Activated CD4-positive, alpha-beta T cell treated with anti-CD3 and anti-CD28 coated beads for 36 hours (primary cell): ENCODE measurements around the gene CASP3. TPM values are rescaled to one million over a fixed set of nuclear protein-coding genes. Genes with fewer than 3 reads are reported as not detected.
"Not testable (repeated sequence)": the region's sequence is repeated elsewhere in the genome, so short reads cannot be mapped to it uniquely, and the experiment has no call there.

Source experiments
- ATAC-seq: fragments of 200-7000 bp; cut with Tn5 transposase; one replicate; pipeline ENCODE4 v1.10.0; 2021; ENCODE audit warnings: mild to moderate bottlenecking, moderate library complexity
- CTCF ChIA-PET: fragments of 350-600 bp; sonication (Branson Sonifier 250); formaldehyde crosslinking; loops from one replicate; lab custom pipeline; 2021; ENCODE audit warnings: antibody characterized with exemption; lab: Charles Lee
- POLR2A ChIA-PET: fragments of 350-600 bp; sonication (Branson Sonifier 250); formaldehyde crosslinking; loops from one replicate; lab custom pipeline; 2021; ENCODE audit warnings: antibody characterized with exemption, inconsistent platforms; lab: Charles Lee
- DNase-seq: peaks from one replicate; pipeline ENCODE4 v3.0.0-alpha.2; 2020
- H3K27ac Mint-ChIP-seq: one replicate; pipeline ENCODE4 v1.8.0; 2021; ENCODE audit warnings: mixed read lengths
- H3K27me3 Mint-ChIP-seq: one replicate; pipeline ENCODE4 v1.8.0; 2021; ENCODE audit warnings: mixed read lengths
- H3K36me3 Mint-ChIP-seq: one replicate; pipeline ENCODE4 v1.8.0; 2021; ENCODE audit warnings: low read depth, mixed read lengths
- H3K4me1 Mint-ChIP-seq: one replicate; pipeline ENCODE4 v1.8.0; 2021; ENCODE audit warnings: mixed read lengths
- H3K4me3 Mint-ChIP-seq: one replicate; pipeline ENCODE4 v1.8.0; 2021; ENCODE audit warnings: mild to moderate bottlenecking, moderate library complexity, mixed read lengths
- H3K9me3 Mint-ChIP-seq: one replicate; pipeline ENCODE4 v1.8.0; 2021; ENCODE audit warnings: low read depth, mixed read lengths
- intact Hi-C, 2 experiments: fragments of 100-400 bp; cut with DNase I in 1 of 2; cut with micrococcal nuclease in 1 of 2; formaldehyde crosslinking; loops; one replicate each; pipeline versions ENCODE4 v1.14.2 to v1.15.1; 2022 to 2024; cut with DNase I, micrococcal nuclease
- total RNA-seq, 2 experiments: library from RNA; stranded (reverse); gene quantifications; one replicate each; pipeline ENCODE4 v1.2.3, GENCODE V29; 2021

CASP3 gene
- total RNA-seq, 2 experiments from 2014 or later = 44.3 to 65.7 TPM

DNA sequence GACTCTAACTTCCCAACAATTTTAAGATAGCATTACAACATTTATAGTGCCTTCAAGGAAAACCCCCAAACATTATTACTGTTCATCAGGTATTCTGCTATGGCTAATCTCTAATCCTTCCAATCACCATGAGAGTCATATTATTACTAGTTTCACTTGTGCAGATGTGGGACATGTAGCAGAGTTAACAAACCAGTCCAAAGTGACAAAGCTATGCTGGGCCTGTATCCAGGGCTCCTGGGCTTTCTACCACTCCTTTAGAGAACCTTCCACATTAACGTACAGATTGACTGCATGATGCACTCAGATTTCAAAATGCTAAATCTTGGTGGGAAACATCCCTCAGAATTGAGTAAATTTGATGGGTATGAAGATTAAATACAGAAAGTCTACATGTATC, 16.4 kb downstream of the CASP3 start:
- Mint-ChIP-seq H3K4me1 (peaks cover 9% of the 10 kb centered on the region), H3K27me3 (no peaks in the 10 kb centered on the region), H3K36me3 (peaks cover 72% of the 10 kb centered on the region), H3K4me3 (no peak overlapping the region), H3K27ac (no peak overlapping the region), H3K9me3 (no peaks in the 10 kb centered on the region)
- intact Hi-C loops = no loop called here
- POLR2A ChIA-PET = no interaction called here
- CTCF ChIA-PET = interaction anchor here (1.1 kb wide), 1 partner anchor 12 kb away, joined by 4 read pairs; no protein-coding TSS in a partner anchor
- no peak for DNase-seq
- no peak for ATAC-seq

DNA sequence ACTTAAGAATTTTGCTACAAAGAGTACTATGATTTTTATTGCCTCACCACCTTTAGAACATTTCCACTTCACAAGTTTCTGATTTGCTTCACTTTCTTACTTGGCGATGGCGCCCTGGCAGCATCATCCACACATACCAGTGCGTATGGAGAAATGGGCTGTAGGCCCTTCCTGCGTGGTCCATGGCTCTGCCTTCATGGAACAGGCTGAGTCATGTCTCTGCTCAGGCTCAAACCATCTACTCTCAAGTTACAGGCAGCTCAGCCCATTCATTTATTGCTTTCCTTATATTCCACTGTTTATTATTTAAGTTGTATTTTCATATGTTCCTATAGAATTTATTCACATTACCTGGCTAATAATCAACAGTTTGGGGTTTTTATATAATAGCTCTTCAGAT, 21.1 kb downstream of the CASP3 start:
- Mint-ChIP-seq H3K36me3 (peaks cover 69% of the 10 kb centered on the region), H3K9me3 (no peaks in the 10 kb centered on the region), H3K27me3 (no peaks in the 10 kb centered on the region), H3K4me1 (peaks cover 48% of the 10 kb centered on the region), H3K27ac (peak overlapping the region; percentile 2), H3K4me3 (no peak overlapping the region)
- intact Hi-C loops = loop anchor here in 1 of 2 experiments (5.0 kb wide), 2 partner anchors 151 to 361 kb away; no protein-coding TSS in a partner anchor
- DNase-seq (peak; percentile 17), ATAC-seq (peak; percentile 31)
- ChIA-PET CTCF (interaction anchor here (0.8 kb wide), 1 partner anchor 39 kb away, joined by 4 read pairs; no protein-coding TSS in a partner anchor), POLR2A (no interaction called here)

DNA sequence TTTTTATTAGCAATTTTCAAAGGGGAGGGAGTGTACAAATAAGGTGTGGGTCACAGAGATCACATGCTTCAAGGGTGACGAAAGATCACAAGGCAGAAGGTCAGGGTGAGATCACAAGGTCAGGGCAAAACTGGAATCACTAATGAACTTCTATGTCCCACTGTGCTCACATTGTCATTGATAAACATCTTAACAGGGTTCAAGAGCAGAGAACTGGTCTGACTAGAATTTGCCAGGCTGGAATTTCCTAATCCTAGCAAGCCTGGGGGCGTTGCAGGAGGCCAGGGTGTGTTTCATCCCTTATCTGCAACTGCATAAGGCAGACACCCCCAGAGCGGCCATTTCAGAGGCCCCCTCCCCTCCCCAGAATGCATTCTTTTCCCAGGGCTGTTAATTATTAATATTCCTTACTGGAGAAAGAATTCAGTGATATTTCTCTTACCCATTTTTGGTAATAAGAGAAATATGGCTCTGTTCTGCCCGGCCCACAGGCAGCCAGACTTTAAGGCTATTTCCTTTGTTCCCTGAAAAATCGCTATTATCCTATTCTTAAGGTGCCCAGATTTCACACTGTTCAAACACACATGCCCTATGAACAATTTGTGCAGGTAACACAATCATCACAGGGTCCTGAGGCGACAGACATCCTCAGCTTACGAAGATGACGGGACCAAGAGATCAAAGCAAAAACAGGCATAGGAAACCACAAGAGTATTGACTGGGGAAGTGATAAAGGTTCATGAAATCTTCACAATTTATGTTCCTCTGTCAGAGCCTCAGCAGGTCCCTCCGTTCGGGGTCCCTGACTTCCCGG, 23.3 kb downstream of the CASP3 start:
- intact Hi-C loops = loop anchor here in 1 of 2 experiments (5.0 kb wide), 2 partner anchors 149 to 359 kb away; no protein-coding TSS in a partner anchor
- peak; percentile 39 for DNase-seq
- peaks cover 46% of the 10 kb centered on the region for H3K4me1 Mint-ChIP-seq
- peak overlapping the region; percentile 38 for H3K4me3 Mint-ChIP-seq
- H3K36me3 Mint-ChIP-seq = peaks cover 61% of the 10 kb centered on the region
- H3K27me3 Mint-ChIP-seq, H3K9me3 Mint-ChIP-seq: not testable (repeated sequence)
- ChIA-PET CTCF (interaction anchor here (0.5 to 1.5 kb wide), 5 partner anchors 18 to 363 kb away, joined by 3 read pairs; no protein-coding TSS in a partner anchor), POLR2A (interaction anchor here (0.6 to 1.1 kb wide), 2 partner anchors 165 to 345 kb away, joined by 3 read pairs; no protein-coding TSS in a partner anchor)
- peak overlapping the region; percentile 83 for H3K27ac Mint-ChIP-seq
- ATAC-seq = peak; percentile 55

DNA sequence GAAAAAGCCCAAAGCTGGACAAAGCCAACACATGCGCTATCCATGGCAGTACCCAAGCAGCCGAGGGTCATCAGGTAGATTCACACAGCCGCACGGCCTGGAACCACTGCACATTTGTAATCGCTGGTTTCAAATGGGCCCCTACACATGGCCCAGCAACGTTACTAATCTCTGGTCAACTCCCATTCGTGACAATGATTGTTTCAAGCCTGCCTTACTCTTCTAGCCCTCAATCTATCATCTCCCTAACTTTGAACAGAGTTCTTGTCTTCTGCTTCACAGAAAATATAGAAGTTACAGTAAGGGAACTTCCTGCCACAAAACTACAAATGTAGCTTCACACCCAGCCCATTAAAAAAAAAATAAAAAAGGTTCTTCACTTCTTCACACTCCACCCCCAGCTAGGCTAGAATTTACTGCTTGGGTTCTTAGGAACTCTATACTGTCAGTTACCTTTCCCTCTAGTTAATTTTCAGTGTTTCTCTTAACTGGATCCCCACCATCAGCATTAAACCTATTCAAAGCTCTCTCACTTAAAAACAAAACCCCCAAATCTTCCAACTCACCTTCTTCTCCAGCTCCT, 24.2 kb downstream of the CASP3 start:
- peak overlapping the region; percentile 38 for H3K4me3 Mint-ChIP-seq
- CTCF ChIA-PET = interaction anchor here (0.7 kb wide), 1 partner anchor 115 kb away, joined by 3 read pairs; no protein-coding TSS in a partner anchor
- intact Hi-C loops = loop anchor here in 1 of 2 experiments (5.0 kb wide), 2 partner anchors 148 to 358 kb away; no protein-coding TSS in a partner anchor

DNA sequence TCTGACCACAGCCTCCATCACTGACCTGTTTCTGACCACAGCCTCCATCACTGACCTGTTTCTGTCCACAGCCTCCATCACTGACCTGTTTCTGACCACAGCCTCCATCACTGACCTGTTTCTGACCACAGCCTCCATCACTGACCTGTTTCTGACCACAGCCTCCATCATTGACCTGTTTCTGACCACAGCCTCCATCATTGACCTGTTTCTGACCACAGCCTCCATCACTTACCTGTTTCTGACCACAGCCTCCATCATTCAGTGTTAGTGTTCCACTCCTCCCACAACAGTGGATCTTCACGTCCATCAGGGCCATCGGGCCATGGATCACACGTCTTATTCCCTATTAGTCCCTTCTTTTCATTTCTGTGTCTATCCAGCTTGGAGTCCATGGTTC, 24.7 kb downstream of the CASP3 start:
- DNase-seq, H3K27me3 Mint-ChIP-seq, H3K9me3 Mint-ChIP-seq, ATAC-seq, intact Hi-C loops: not testable (repeated sequence)
- Mint-ChIP-seq H3K27ac (peak overlapping the region; percentile 83), H3K4me3 (peak overlapping the region; percentile 38), H3K36me3 (peaks cover 50% of the 10 kb centered on the region), H3K4me1 (peaks cover 46% of the 10 kb centered on the region)
- CTCF ChIA-PET = interaction anchor here (0.6 kb wide), 1 partner anchor 507 kb away, joined by 3 read pairs; no protein-coding TSS in a partner anchor
- POLR2A ChIA-PET = interaction anchor here (1.1 kb wide), 1 partner anchor 343 kb away, joined by 3 read pairs; no protein-coding TSS in a partner anchor

More for the DNA sequence above, 24.2 kb downstream of the CASP3 start:
- H3K36me3 Mint-ChIP-seq = peaks cover 52% of the 10 kb centered on the region
- no peaks in the 10 kb centered on the region for H3K9me3 Mint-ChIP-seq
- peak overlapping the region; percentile 83 for H3K27ac Mint-ChIP-seq
- H3K4me1 Mint-ChIP-seq = peaks cover 46% of the 10 kb centered on the region
- peak; percentile 76 for ATAC-seq
- H3K27me3 Mint-ChIP-seq = no peaks in the 10 kb centered on the region
- no peak for DNase-seq
- POLR2A ChIA-PET = interaction anchor here (1.1 kb wide), 1 partner anchor 344 kb away, joined by 3 read pairs; no protein-coding TSS in a partner anchor

DNA sequence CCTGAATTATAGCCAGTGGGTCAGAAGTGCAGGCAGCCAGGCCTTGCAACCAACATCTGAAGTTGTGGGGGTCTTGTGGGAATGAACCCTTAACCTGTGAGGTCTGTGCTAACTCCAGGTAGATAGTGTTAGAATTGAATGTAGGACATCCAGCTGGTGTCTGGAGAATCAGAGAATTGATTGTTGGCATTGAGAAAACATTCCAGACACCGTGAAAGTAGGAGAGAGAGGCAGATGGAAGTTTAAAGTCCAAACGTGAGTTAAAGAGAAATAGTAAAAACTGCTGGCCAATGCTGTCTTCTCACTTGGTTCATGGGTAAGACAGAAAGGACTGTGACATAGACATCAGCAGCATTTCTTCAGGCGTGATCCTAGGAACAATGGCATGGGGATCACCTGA, 27.7 kb downstream of the CASP3 start:
- Mint-ChIP-seq H3K36me3 (peaks cover 28% of the 10 kb centered on the region), H3K4me1 (peaks cover 27% of the 10 kb centered on the region), H3K4me3 (no peak overlapping the region), H3K9me3 (no peaks in the 10 kb centered on the region), H3K27me3 (no peaks in the 10 kb centered on the region), H3K27ac (no peak overlapping the region)
- DNase-seq = no peak
- ATAC-seq = no peak
- CTCF ChIA-PET = no interaction called here
- intact Hi-C loops = no loop called here
- POLR2A ChIA-PET = no interaction called here

DNA sequence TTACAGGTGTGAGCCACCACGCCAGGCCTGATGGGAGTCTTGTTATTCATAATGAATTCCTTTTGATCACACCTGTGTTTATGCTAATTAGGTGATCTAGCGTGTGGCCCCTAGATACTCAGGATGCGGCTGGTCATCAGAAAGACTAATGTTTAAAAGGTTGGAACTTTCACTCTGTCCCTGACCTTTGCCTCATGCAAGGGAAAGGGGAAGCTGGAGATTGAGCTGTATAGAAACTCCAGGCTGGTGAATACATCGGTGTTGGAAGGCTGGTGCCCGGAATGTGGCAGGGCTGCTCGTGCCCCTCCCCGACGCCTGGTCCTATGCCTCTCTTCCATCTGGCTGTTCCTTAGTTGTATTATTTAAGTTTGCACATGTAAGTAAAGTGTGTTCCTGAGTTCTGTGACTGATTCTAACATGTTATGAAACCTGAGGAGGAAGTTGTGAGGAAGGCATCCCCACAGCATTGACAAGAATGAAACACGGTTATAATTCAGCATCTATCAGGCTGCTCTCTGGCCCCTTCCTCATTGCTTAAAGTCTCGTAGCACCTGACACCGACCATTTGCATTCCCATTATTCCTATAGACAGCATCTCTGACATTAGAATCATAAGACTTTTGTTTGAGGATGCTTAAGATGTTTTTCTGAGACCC, 28.9 kb downstream of the CASP3 start:
- no peak overlapping the region for H3K27ac Mint-ChIP-seq

DNA sequence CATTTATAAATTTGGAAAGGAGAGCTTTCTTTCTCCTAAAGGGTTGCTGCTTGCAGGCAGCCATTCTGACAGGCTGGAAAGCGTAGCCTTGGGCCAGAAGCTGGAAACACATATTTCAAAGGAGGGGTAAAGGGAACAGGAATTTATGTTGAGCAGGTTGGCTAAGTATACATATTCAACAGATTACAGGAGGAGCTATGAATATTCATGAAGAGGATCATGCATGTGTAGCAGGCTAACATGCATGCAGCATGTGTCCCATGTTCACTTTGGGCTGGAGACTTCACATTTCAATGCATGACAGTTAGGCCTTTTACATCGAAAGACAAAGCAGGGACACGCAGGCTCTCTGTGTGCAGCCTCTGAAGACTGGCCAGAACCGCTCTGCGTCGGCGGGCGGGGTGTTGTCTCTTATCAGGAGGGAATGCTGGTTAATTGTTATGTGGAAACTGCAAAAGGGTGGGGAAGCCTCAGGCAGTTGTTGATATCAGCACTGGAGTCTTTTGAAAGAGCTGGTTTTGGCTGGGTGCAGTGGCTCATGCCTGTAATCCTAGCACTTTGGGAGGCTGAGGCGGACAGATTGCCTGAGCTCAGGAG, 31.5 kb downstream of the CASP3 start:
- CTCF ChIA-PET = no interaction called here
- H3K4me3 Mint-ChIP-seq = no peak overlapping the region
- intact Hi-C loops = no loop called here
- H3K9me3 Mint-ChIP-seq = peaks cover 11% of the 10 kb centered on the region
- peaks cover 10% of the 10 kb centered on the region for H3K36me3 Mint-ChIP-seq
- H3K27me3 Mint-ChIP-seq = no peaks in the 10 kb centered on the region
- POLR2A ChIA-PET = no interaction called here
- H3K4me1 Mint-ChIP-seq = no peaks in the 10 kb centered on the region
- DNase-seq (no peak), ATAC-seq (no peak)
- H3K27ac Mint-ChIP-seq = no peak overlapping the region

More for the DNA sequence above, 28.9 kb downstream of the CASP3 start:
- Mint-ChIP-seq H3K36me3 (peaks cover 21% of the 10 kb centered on the region), H3K9me3 (peaks cover under 1% of the 10 kb centered on the region), H3K4me3 (no peak overlapping the region), H3K4me1 (peaks cover 15% of the 10 kb centered on the region), H3K27me3 (no peaks in the 10 kb centered on the region)
- ChIA-PET POLR2A (no interaction called here), CTCF (no interaction called here)
- DNase-seq (no peak), ATAC-seq (no peak)
- intact Hi-C loops = no loop called here

DNA sequence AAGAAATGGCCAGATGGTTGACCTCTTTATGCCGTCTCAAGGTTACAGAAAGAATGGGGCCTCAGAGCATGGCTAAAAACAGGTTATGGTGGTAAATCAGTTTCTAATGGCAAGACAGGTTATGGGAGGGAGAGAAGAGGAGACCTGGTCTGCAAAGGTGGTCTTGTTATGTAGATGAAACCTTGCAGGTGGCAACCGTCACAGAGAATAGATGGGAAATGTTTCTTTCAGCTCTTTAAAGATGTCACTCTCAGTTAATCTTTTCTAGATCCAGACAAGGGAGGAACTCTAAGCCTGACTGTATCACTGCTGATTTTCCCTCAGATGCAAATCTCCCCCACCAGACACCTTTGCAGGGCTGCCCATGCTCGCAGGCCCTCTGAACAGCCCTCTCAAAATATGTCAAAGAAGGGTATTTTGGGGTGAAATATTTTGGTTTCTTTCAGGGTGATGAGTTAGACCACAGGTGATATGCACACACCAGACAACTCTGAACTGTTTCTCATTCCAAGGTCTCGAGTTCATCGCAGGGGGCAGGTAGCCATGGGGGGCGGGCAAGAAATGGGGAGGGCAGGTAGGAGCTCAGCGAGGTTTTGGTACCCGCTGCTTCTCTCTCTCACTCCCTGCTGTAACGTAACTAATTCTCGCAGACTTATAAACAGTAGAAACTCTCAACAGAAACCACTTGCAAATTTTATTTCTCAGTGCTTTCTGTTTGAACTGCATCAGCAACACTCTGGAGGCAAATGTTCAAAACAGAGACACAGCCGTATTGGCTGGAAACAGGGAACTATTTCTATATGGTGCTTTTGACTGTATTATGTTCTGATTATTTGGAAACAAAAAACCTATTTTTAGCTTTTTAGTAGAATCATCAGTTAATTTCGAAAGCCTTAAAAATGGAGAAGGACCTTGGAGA, 32.4 kb downstream of the CASP3 start:
- POLR2A ChIA-PET = no interaction called here
- DNase-seq = no peak
- CTCF ChIA-PET = no interaction called here
- Mint-ChIP-seq H3K4me1 (no peaks in the 10 kb centered on the region), H3K4me3 (no peak overlapping the region), H3K27ac (no peak overlapping the region), H3K9me3 (peaks cover 11% of the 10 kb centered on the region), H3K27me3 (no peaks in the 10 kb centered on the region), H3K36me3 (peaks cover 5% of the 10 kb centered on the region)
- intact Hi-C loops = no loop called here
- no peak for ATAC-seq

DNA sequence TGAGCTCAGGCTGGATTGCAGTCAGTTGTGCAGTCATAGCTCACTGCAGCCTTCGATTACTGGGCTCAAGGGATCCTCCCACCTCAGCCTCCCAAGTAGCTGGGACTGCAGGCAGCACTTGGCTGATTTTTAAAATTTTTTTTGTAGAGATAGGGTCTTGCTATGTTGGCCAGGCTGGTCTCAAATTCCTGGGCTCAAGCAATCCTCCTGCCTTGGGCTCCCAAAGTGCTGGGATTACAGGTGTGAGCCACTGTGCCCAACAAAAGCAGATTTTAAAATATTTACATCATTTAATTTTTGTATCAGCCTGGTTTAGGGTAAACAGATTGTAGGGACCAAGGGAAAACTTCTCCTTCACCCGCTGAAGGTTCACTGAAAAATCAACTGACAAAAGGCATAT, 33.1 kb downstream of the CASP3 start:
- ATAC-seq, H3K36me3 Mint-ChIP-seq, POLR2A ChIA-PET, intact Hi-C loops, H3K27me3 Mint-ChIP-seq, DNase-seq, H3K27ac Mint-ChIP-seq, H3K4me1 Mint-ChIP-seq, H3K4me3 Mint-ChIP-seq, CTCF ChIA-PET: not testable (repeated sequence)
- peaks cover 11% of the 10 kb centered on the region for H3K9me3 Mint-ChIP-seq
